Upper lobe of left lung (tissue), 4 donors: Measurements from ENCODE around the gene CTDSP1.

Source experiments
- CTCF ChIP-seq, 6 experiments: fragments of 450-650 bp in 4 of 6; fragments of 200-600 bp in 2 of 6; sonication (generic) in 2 of 6; IDR thresholded peaks; one replicate each; pipeline ENCODE4 v1.5.1; 2016 to 2019; ENCODE audit warnings: antibody characterized with exemption in 6 of 6
- POLR2A ChIP-seq, 4 donors: fragments of 450-650 bp; IDR thresholded peaks; one replicate each; pipeline ENCODE4 v1.5.1; 2016 to 2017; ENCODE audit warnings: antibody characterized with exemption in 4 of 4, mild to moderate bottlenecking in 2 of 4

- TF ChIP-seq CTCF (IDR thresholded peaks at IDR 0.05): no peak
- no peak for TF ChIP-seq POLR2A (IDR thresholded peaks at IDR 0.05)
Measured at GRCh38 chr2:218405086-218405745, 5.5 kb downstream of the CTDSP1 start.
